Ascending aorta (tissue), 2 donors: Measurements from ENCODE around the gene CHD5. TPM values are rescaled to one million over a fixed set of nuclear protein-coding genes. Genes with fewer than 3 reads are reported as not detected.

Source experiments
- DNase-seq, 2 donors: peaks; one replicate each; pipeline ENCODE4 v3.0.0-alpha.2; 2019; ENCODE audit warnings: low spot score in 2 of 2
- H3K27ac ChIP-seq, 2 donors: fragments of 200-600 bp; sonication (generic); one replicate each; pipeline ENCODE4 v1.5.1; 2016 to 2017; ENCODE audit warnings: mild to moderate bottlenecking in 1 of 2
- H3K27me3 ChIP-seq: fragments of 200-600 bp; sonication (generic); one replicate; pipeline ENCODE4 v1.5.1; 2017
- H3K36me3 ChIP-seq, 2 donors: fragments of 200-600 bp; sonication (generic); one replicate each; pipeline ENCODE4 v1.5.1; 2016
- H3K4me1 ChIP-seq, 2 donors: fragments of 200-600 bp; sonication (generic); one replicate each; pipeline ENCODE4 v1.5.1; 2016 to 2017; ENCODE audit warnings: mild to moderate bottlenecking in 1 of 2
- H3K4me3 ChIP-seq, 2 donors: fragments of 200-600 bp; sonication (generic); one replicate each; pipeline ENCODE4 v1.5.1; 2016 to 2017; ENCODE audit warnings: mild to moderate bottlenecking in 1 of 2
- H3K9me3 ChIP-seq, 2 donors: fragments of 200-600 bp; sonication (generic); one replicate each; pipeline ENCODE4 v1.5.1; 2016
- CTCF ChIP-seq, 3 experiments: fragments of 200-600 bp in 2 of 3; fragments of 450-650 bp in 1 of 3; sonication (generic) in 2 of 3; IDR thresholded peaks; one replicate each; pipeline ENCODE4 v1.5.1; 2016 to 2019; ENCODE audit warnings: antibody characterized with exemption in 3 of 3, mild to moderate bottlenecking in 1 of 3, moderate library complexity in 1 of 3
- intact Hi-C: fragments of 100-400 bp; cut with DNase I; formaldehyde crosslinking; loops from one replicate; pipeline ENCODE4 v1.15.1; 2023
- total RNA-seq: library from RNA; depleted of rRNA; stranded (reverse); fragments of >200 nt; gene quantifications from one replicate; pipeline ENCODE4 v1.1.0, GENCODE V29; 2016

Gene CHD5
- total RNA-seq, 1 donor from 2014 or later, result 4.0 TPM

- H3K4me3 ChIP-seq, result no peak overlapping the region
- no peak overlapping the region for H3K27ac ChIP-seq
- no peak for DNase-seq
- H3K36me3 ChIP-seq, result no peaks in the 10 kb centered on the region
- no peaks in the 10 kb centered on the region for H3K27me3 ChIP-seq
- TF ChIP-seq CTCF (IDR thresholded peaks at IDR 0.05), result no peak
- intact Hi-C loops, result no loop called here
- H3K4me1 ChIP-seq, result no peaks in the 10 kb centered on the region
- no peaks in the 10 kb centered on the region for H3K9me3 ChIP-seq
These were observed 25.4 kb downstream of the CHD5 start for GRCh38 chr1:6154525-6155319.

- Histone ChIP-seq H3K27ac (no peak overlapping the region), H3K4me3 (no peak overlapping the region), H3K4me1 (no peaks in the 10 kb centered on the region), H3K36me3 (no peaks in the 10 kb centered on the region), H3K27me3 (no peaks in the 10 kb centered on the region), H3K9me3 (no peaks in the 10 kb centered on the region)
- no peak for TF ChIP-seq CTCF (IDR thresholded peaks at IDR 0.05)
- intact Hi-C loops, result no loop called here
- no peak for DNase-seq
These were observed 27.2 kb downstream of the CHD5 start for GRCh38 chr1:6152882-6153281.

GRCh38 chr1:6152181-6152580 lies 27.9 kb downstream of the CHD5 start:
- H3K9me3 ChIP-seq, result no peaks in the 10 kb centered on the region
- DNase-seq, result no peak
- H3K4me3 ChIP-seq, result no peak overlapping the region
- no peak for TF ChIP-seq CTCF (IDR thresholded peaks at IDR 0.05)
- no peak overlapping the region for H3K27ac ChIP-seq
- H3K36me3 ChIP-seq, result no peaks in the 10 kb centered on the region
- no peaks in the 10 kb centered on the region for H3K4me1 ChIP-seq
- intact Hi-C loops, result no loop called here
- no peaks in the 10 kb centered on the region for H3K27me3 ChIP-seq

- H3K4me1 ChIP-seq, result no peaks in the 10 kb centered on the region
- H3K27ac ChIP-seq, result no peak overlapping the region
- H3K36me3 ChIP-seq, result no peaks in the 10 kb centered on the region
- no peaks in the 10 kb centered on the region for H3K9me3 ChIP-seq
- H3K27me3 ChIP-seq, result no peaks in the 10 kb centered on the region
- no peak for DNase-seq
- no peak overlapping the region for H3K4me3 ChIP-seq
- TF ChIP-seq CTCF (IDR thresholded peaks at IDR 0.05), result no peak
- intact Hi-C loops, result no loop called here
These were observed 28.8 kb downstream of the CHD5 start for GRCh38 chr1:6151291-6151822.

GRCh38 chr1:6150006-6150938 lies 29.8 kb downstream of the CHD5 start:
- Histone ChIP-seq H3K4me1 (no peaks in the 10 kb centered on the region), H3K27me3 (no peaks in the 10 kb centered on the region), H3K9me3 (no peaks in the 10 kb centered on the region), H3K27ac (no peak overlapping the region), H3K4me3 (no peak overlapping the region), H3K36me3 (no peaks in the 10 kb centered on the region)
- no peak for TF ChIP-seq CTCF (IDR thresholded peaks at IDR 0.05)
- intact Hi-C loops, result no loop called here
- DNase-seq, result no peak
